ENCODE measurements around the gene DDTL. TPM values are rescaled to one million over a fixed set of nuclear protein-coding genes. Genes with fewer than 3 reads are reported as not detected.
"Not testable (repeated sequence)": the region's sequence is repeated elsewhere in the genome, so short reads cannot be mapped to it uniquely, and the experiment has no call there.

DDTL gene
- total and polyA plus RNA-seq, 5 experiments from 2014 or later = 0.58 to 1.6 (median 1.3) TPM; not detected in 2

DNA sequence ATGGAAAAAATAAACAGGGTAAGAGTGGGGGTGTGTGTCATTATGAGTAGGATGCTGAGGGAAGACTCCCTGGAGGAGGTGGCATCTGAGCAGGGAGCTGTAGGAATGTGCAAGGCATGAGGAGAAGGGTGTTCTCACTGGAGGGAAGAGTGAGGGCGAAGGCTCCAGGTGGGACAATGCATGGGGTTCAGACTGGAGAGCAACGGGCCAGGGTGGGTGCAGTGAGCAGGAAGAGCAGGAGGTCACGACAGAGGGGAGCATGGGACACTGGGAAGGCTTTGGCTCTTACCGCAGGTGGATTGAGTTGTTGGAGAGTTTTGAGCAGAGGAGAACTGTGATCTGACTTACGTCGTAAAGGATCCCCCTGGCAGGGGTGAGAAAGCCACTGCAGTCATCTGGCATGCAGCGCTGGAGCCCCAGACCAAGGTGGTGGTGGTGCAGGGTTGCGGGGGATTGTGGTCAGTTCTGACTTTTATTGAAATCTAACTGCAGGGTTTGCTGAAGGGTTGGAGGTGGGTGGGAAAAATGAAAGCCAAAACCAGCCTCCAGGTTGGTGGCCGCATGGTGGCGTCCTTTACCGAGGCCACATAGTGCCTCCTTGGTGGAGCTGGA is 13.8 kb upstream of the DDTL start:
- H3K27me3 Mint-ChIP-seq, POLR2A ChIA-PET, H3K4me1 Mint-ChIP-seq, H3K4me3 Mint-ChIP-seq, H3K36me3 Mint-ChIP-seq, H3K9me3 Mint-ChIP-seq, ATAC-seq: not testable (repeated sequence)
- peak in 1 of 10 donors; percentile 45 for DNase-seq
- peak overlapping the region in 1 of 10 donors; percentile 13 for H3K27ac Mint-ChIP-seq

DNA sequence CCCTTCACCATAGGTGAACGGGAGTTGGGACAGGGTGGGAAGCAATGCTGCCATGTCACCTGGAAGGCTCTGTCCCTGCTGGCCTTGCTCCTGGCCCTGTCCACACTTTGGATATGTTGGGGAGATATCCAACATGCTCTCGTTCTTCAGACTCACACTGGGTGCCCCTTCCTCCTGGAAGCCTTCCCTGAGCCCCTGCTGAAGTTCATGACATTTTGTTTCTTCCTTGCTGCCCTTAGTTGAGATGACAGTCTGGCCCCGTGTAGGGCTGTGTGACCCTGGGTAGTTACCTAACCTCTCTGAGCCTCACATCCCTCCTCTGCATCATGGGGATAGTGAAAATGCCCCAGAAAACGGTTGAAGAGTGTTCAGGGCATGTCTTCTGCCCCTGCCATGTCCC is 13.2 kb upstream of the DDTL start:
- H3K4me1 Mint-ChIP-seq, DNase-seq, ATAC-seq, H3K27me3 Mint-ChIP-seq, H3K4me3 Mint-ChIP-seq, H3K9me3 Mint-ChIP-seq, POLR2A ChIA-PET, H3K36me3 Mint-ChIP-seq: not testable (repeated sequence)
- peak overlapping the region in 1 of 10 donors; percentile 65 for H3K27ac Mint-ChIP-seq

DNA sequence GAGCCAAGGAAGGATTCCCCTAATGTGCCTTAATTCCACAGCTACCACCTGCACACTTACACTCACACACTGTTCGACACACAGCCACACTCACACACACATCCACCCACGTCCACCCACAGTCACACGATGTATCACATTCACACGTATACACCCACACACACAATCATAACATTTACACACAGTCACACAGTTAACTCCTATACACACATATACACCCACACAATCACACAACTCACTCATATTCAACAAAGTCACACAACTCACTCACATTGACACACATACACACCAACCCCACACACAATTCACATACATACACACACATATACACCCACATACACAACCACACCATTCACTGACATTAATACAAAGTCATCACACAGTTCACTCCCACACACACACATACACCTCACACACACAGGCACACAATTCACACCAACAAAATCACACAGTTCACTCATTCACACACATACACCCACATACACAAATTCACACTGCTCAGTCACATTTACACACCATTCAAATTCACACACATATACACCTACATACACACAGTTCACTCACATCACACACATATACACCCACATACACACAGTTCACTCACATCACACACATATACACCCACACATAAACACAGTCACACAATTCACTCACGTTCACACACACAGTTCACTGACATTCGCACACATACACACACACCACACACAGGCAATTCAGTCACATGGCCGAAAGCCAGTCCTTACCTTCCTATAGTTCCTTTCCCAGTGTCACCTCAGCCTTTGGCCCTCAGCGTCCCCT is 12.3 kb upstream of the DDTL start:
- H3K4me1 Mint-ChIP-seq, H3K27me3 Mint-ChIP-seq, DNase-seq, H3K36me3 Mint-ChIP-seq, POLR2A ChIA-PET, ATAC-seq, H3K9me3 Mint-ChIP-seq, H3K4me3 Mint-ChIP-seq: not testable (repeated sequence)
- peak overlapping the region in 2 of 10 donors; percentile 2 to 11 for H3K27ac Mint-ChIP-seq

- POLR2A ChIA-PET, H3K4me3 Mint-ChIP-seq, H3K4me1 Mint-ChIP-seq, DNase-seq, H3K27me3 Mint-ChIP-seq, H3K36me3 Mint-ChIP-seq, ATAC-seq, H3K9me3 Mint-ChIP-seq: not testable (repeated sequence)
- H3K27ac Mint-ChIP-seq = peak overlapping the region in 1 of 10 donors; percentile 11
Measured at GRCh38 chr22:23954991-23955305, 11.7 kb upstream of the DDTL start.

DNA sequence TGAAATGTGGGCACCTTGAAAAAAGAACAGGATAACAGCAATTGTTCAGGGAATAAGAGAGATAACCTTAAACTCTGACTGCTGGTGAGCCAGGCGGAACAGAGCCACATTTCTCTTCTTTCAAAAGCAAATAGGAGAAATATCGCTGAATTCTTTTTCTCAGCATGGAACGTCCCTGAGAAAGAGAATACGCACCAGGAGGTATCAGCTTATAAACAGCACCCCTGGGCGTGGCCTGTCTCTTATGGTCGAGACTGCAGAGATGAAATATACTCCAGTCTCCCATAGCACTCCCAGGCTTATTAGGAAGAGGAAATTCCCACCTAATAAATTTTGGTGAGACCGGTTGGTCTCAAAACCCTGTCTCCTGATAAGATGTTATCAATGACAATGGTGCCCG is 10.8 kb upstream of the DDTL start:
- H3K27ac Mint-ChIP-seq, H3K4me3 Mint-ChIP-seq, H3K36me3 Mint-ChIP-seq, DNase-seq, ATAC-seq, POLR2A ChIA-PET, H3K9me3 Mint-ChIP-seq, H3K4me1 Mint-ChIP-seq, H3K27me3 Mint-ChIP-seq: not testable (repeated sequence)

- not testable (repeated sequence) for H3K4me3 Mint-ChIP-seq, H3K27me3 Mint-ChIP-seq
Measured at GRCh38 chr22:23956301-23956900, 10.3 kb upstream of the DDTL start.

DNA sequence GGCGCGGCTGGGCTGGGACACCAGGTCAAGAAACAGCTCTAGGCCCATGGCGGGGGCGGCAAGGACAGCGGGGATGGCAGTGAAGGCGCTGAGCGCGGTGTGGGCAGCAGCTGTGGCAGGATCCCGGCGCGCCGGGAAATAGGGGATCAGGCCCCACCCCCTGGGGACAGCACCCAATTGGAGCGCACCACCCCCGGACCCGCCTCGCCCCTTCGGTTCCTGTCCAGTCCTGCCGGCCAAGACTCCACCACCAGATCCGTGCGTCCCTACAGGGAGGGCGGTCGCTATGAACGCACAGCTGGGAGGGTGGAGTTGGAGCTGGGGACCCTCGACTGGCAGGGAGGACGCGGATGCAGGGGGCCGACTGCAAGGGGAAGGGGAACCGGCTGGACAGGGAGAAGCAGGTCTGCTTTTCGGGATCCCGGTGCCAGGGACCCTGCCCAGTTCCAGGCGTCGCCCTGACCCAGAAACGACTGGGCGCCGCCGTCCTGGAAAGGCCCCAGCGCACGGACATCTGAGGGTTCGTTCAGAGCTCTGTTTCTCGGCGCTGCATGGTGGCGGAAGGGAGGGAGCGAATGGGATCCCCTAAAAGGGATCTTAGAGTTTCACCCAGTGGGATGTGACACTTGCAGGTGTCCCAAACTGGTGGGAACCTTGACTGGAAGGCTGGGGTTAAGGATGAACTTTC is 5.5 kb upstream of the DDTL start, which contains the start of gene GSTT2B:
Gene GSTT2B (minus strand): TSS at position 112 of the 688 bp plus-strand sequence. CDS start 64 bp downstream, at position 48.
- POLR2A ChIA-PET, ATAC-seq, H3K4me1 Mint-ChIP-seq, H3K36me3 Mint-ChIP-seq, DNase-seq, H3K4me3 Mint-ChIP-seq, H3K27me3 Mint-ChIP-seq, H3K27ac Mint-ChIP-seq, H3K9me3 Mint-ChIP-seq: not testable (repeated sequence)

More at GRCh38 chr22:23956301-23956900, 10.3 kb upstream of the DDTL start:
- POLR2A ChIA-PET, H3K9me3 Mint-ChIP-seq, H3K36me3 Mint-ChIP-seq, H3K4me1 Mint-ChIP-seq: not testable (repeated sequence)
- peak; percentile 89 to 98 for ATAC-seq
- peak overlapping the region in 3 of 10 donors; percentile 41 to 88 (median 77) for H3K27ac Mint-ChIP-seq
- DNase-seq = peak; percentile 55 to 86 (median 73)

DNA sequence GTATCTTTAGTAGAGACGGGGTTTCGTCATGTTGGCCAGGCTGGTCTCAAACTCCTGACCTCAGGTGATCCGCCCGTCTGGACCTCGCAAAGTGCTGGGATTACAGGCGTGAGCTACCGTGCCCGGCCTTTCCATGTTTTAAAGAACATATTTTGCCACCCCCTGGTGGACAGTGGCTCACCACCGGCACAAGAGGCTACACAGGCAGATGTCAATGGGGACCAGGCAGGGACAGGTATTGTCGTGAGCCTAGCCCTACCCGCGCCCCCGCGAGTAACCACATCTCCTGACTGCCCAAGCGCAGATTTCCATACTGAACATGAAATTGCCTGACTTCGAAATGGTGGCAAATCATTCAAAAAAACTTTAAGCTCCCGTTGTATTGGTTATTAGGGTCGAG is 594 bp upstream of the DDTL start:
- POLR2A ChIA-PET, H3K4me3 Mint-ChIP-seq, H3K9me3 Mint-ChIP-seq, H3K27me3 Mint-ChIP-seq, DNase-seq, H3K27ac Mint-ChIP-seq: not testable (repeated sequence)
- ATAC-seq = peak; percentile 44 to 54
- H3K4me1 Mint-ChIP-seq = peaks cover 11 to 21% (median 18%) of the 10 kb centered on the region in 4 donors
- peaks cover 0 to 17% (median 0%) of the 10 kb centered on the region in 3 donors for H3K36me3 Mint-ChIP-seq

DNA sequence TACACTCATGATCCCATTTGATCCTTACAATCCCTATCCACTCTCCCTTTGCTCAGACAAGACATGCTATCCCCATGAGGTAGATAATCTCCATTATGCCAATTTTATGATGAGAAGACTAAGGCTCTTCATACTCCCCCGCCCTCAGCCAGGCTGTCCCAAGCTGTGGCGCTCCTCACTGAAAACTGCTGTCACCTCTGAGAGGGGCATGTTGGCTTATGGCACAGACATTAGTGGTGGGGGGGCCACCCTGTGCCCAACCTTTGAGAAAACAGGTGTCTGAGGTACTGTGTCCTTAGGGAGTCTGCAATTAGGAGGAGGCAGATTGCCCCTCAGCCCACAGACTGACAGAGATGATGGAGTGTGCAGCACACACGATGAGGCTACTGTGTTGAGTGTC is 2.4 kb downstream of the DDTL start:
- ATAC-seq = no peak

DNA sequence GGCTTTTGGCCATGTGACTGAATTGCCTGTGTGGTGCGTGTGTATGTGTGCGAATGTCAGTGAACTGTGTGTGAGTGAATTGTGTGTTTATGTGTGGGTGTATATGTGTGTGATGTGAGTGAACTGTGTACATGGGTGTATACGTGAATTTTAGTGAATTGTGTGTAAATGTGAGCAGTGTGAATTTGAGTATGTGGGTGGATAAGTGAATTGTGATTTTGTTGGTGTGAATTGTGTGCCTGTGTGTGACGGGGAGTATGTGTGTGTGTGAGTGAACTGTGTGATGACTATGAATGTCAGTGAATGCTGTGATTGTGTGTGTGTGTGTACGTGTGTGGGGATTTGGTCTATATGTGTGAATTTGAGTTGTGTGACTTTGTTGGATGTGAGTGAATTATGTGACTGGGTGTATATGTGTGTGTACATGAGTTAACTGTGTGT is 3.5 kb downstream of the DDTL start:
- Mint-ChIP-seq H3K4me3 (peak overlapping the region in 3 of 10 donors; percentile 32 to 70 (median 52)), H3K36me3 (peaks cover 0 to 26% (median 0%) of the 10 kb centered on the region in 3 donors), H3K9me3 (no peaks in the 10 kb centered on the region), H3K27me3 (no peaks in the 10 kb centered on the region), H3K27ac (peak overlapping the region in 5 of 10 donors; percentile 14 to 74 (median 24)), H3K4me1 (peaks cover 11 to 26% (median 26%) of the 10 kb centered on the region in 4 donors)
- POLR2A ChIA-PET = no interaction called here
- ATAC-seq (no peak), DNase-seq (no peak)

More for the DNA sequence above, 2.4 kb downstream of the DDTL start:
- Mint-ChIP-seq H3K27me3 (no peaks in the 10 kb centered on the region), H3K36me3 (peaks cover 0 to 26% (median 0%) of the 10 kb centered on the region in 3 donors), H3K27ac (peak overlapping the region in 1 of 10 donors; percentile 38), H3K4me1 (peaks cover 11 to 26% (median 26%) of the 10 kb centered on the region in 4 donors), H3K9me3 (no peaks in the 10 kb centered on the region), H3K4me3 (peak overlapping the region in 5 of 10 donors; percentile 6 to 54 (median 46))
- POLR2A ChIA-PET = no interaction called here
- no peak for DNase-seq

- no peaks in the 10 kb centered on the region for H3K27me3 Mint-ChIP-seq
- H3K4me1 Mint-ChIP-seq = peaks cover 11 to 26% (median 26%) of the 10 kb centered on the region in 4 donors
- DNase-seq = no peak
- peaks cover 0 to 26% (median 0%) of the 10 kb centered on the region in 3 donors for H3K36me3 Mint-ChIP-seq
- peak overlapping the region in 3 of 10 donors; percentile 11 to 74 (median 49) for H3K27ac Mint-ChIP-seq
- POLR2A ChIA-PET = no interaction called here
- H3K9me3 Mint-ChIP-seq = no peaks in the 10 kb centered on the region
- H3K4me3 Mint-ChIP-seq = peak overlapping the region in 3 of 10 donors; percentile 26 to 70 (median 52)
- no peak for ATAC-seq
Measured at GRCh38 chr22:23970816-23971486, 4.3 kb downstream of the DDTL start.

DNA sequence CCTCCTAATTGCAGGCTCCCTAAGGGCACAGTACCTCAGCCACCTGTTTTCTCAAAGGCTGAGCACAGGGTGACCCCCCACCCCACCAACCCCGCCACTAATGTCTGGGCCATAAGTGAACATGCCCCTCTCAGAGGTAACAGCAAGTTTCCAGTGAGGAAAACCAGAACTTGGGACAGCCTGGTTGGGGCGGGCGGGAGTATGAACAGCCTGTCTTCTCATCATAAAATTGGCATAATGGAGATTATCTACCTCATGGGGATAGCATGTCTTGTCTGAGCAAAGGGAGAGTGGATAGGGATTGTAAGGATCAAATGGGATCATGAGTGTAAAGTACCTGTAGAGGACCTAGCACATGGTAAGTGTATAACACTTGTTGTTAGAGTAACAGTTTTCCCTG is 5.2 kb downstream of the DDTL start:
- ATAC-seq, H3K9me3 Mint-ChIP-seq, DNase-seq, H3K27me3 Mint-ChIP-seq, POLR2A ChIA-PET: not testable (repeated sequence)
- Mint-ChIP-seq H3K36me3 (peaks cover 0 to 26% (median 0%) of the 10 kb centered on the region in 3 donors), H3K4me3 (peak overlapping the region in 3 of 10 donors; percentile 13 to 61 (median 41)), H3K27ac (peak overlapping the region in 2 of 10 donors; percentile 40 to 47), H3K4me1 (peaks cover 11 to 26% (median 26%) of the 10 kb centered on the region in 4 donors)
